HCT116 (cell line): ENCODE data around the gene HSBP1. TPM values are rescaled to one million over a fixed set of nuclear protein-coding genes. Genes with fewer than 3 reads are reported as not detected.

Source experiments
- ATAC-seq: fragments of 200-7000 bp; cut with Tn5 transposase; 2 replicates; pipeline ENCODE4 v1.9.1; 2020; ENCODE audit warnings: mild to moderate bottlenecking, moderate library complexity
- BruUV-seq: library from RNA; stranded (reverse); fragments of 400-500 nt; replicated peaks from 2 replicates; lab custom pipeline; 2021; lab: Mats Ljungman, UMichigan
- CTCF ChIA-PET: fragments of 300-600 bp; sonication (Branson Sonifier 250); formaldehyde crosslinking; loops from one replicate; lab custom pipeline; 2021; ENCODE audit warnings: antibody characterized with exemption; lab: Charles Lee
- POLR2A ChIA-PET: fragments of 300-600, 350-600 bp; sonication (Branson Sonifier 250); formaldehyde crosslinking; loops from one replicate; lab custom pipeline; 2021; ENCODE audit warnings: antibody characterized with exemption; lab: Charles Lee
- RAD21 ChIA-PET, 2 experiments: fragments of 300-600 bp; sonication (Branson Sonifier 250); formaldehyde crosslinking; loops; one replicate each; lab custom pipeline; 2023; ENCODE audit warnings: low total read pairs in 2 of 2; ENCODE audit not compliant: uncharacterized antibody in 2 of 2, unreplicated experiment in 2 of 2, low non-redundant PET in 1 of 2; lab: Charles Lee
- DNase-seq: peaks from one replicate; pipeline ENCODE4 v3.0.0-alpha.2; 2010; ENCODE audit warnings: low read depth, low spot score
- H2AFZ ChIP-seq: fragments of 200-600 bp; shearing (Covaris generic), sonication (generic); 2 replicates; pipeline ENCODE4 v1.6.1; 2017; ENCODE audit warnings: low read depth, mixed run types, mixed read lengths, antibody characterized with exemption, low read length; ENCODE audit not compliant: poor library complexity, severe bottlenecking
- H3K27ac ChIP-seq: 2 replicates; pipeline ENCODE4 v1.5.1; 2012; ENCODE audit warnings: low read depth, low read length
- H3K27me3 ChIP-seq: fragments of 200-600 bp; sonication (generic); 2 replicates; pipeline ENCODE4 v1.6.1; 2016; ENCODE audit warnings: mixed run types, low read length, mixed read lengths; ENCODE audit not compliant: insufficient read depth
- H3K36me3 ChIP-seq, 2 experiments: fragments of 200-500 bp in 1 of 2; fragments of 200-600 bp in 1 of 2; sonication (Bioruptor generic) in 1 of 2; sonication (generic) in 1 of 2; 2 replicates each; pipeline versions ENCODE4 v1.5.1 to v1.6.1; 2014 to 2016; ENCODE audit warnings: low read length in 2 of 2, inconsistent platforms in 1 of 2, mixed read lengths in 1 of 2, mixed run types in 1 of 2; ENCODE audit not compliant: insufficient read depth in 2 of 2, control insufficient read depth in 1 of 2
- H3K4me1 ChIP-seq, 2 experiments: fragments of 200-600 bp in 1 of 2; sonication (generic) in 1 of 2; 2 replicates each; pipeline versions ENCODE4 v1.5.1 to v1.6.1; 2012 to 2017; ENCODE audit warnings: low read length in 2 of 2, inconsistent platforms in 1 of 2, mild to moderate bottlenecking in 1 of 2, mixed read lengths in 1 of 2, mixed run types in 1 of 2, moderate library complexity in 1 of 2; ENCODE audit not compliant: insufficient read depth in 2 of 2, control insufficient read depth in 1 of 2
- H3K4me2 ChIP-seq: fragments of 200-600 bp; sonication (generic); 2 replicates; pipeline ENCODE4 v1.6.1; 2017; ENCODE audit warnings: mixed run types, low read length, mixed read lengths
- H3K4me3 ChIP-seq, 2 experiments: fragments of 200-600 bp in 1 of 2; sonication (generic) in 1 of 2; replicated peaks in 1 of 2; 2 replicates each; pipeline ENCODE4 v1.5.1; 2011 to 2016; ENCODE audit warnings: low read length in 2 of 2, control low read depth in 1 of 2, low read depth in 1 of 2, mild to moderate bottlenecking in 1 of 2, mixed read lengths in 1 of 2, mixed run types in 1 of 2
- H3K79me2 ChIP-seq: fragments of 200-600 bp; sonication (generic); 2 replicates; pipeline ENCODE4 v1.6.1; 2017; ENCODE audit warnings: mild to moderate bottlenecking, mixed run types, low read length, moderate library complexity, mixed read lengths; ENCODE audit not compliant: insufficient read depth
- H3K9ac ChIP-seq: fragments of 200-600 bp; sonication (generic); 2 replicates; pipeline ENCODE4 v1.6.1; 2016; ENCODE audit warnings: low read length, mixed read lengths
- H3K9me2 ChIP-seq: fragments of 200-600 bp; sonication (generic), shearing (Covaris generic); 2 replicates; pipeline ENCODE4 v1.6.1; 2017; ENCODE audit warnings: mixed run types, mild to moderate bottlenecking, moderate library complexity; ENCODE audit not compliant: insufficient read depth
- H3K9me3 ChIP-seq, 2 experiments: fragments of 200-500 bp in 1 of 2; fragments of 200-600 bp in 1 of 2; sonication (Bioruptor generic) in 1 of 2; sonication (generic) in 1 of 2; 2 replicates each; pipeline ENCODE4 v1.6.1; 2014 to 2017; ENCODE audit warnings: low read length in 2 of 2, mixed read lengths in 2 of 2, inconsistent platforms in 1 of 2, low read depth in 1 of 2, mild to moderate bottlenecking in 1 of 2, mixed run types in 1 of 2, moderate library complexity in 1 of 2; ENCODE audit not compliant: control insufficient read depth in 1 of 2, insufficient read depth in 1 of 2
- H4K20me1 ChIP-seq: fragments of 200-600 bp; sonication (generic), shearing (Covaris generic); 2 replicates; pipeline ENCODE4 v1.6.1; 2017; ENCODE audit warnings: mixed run types, mild to moderate bottlenecking, moderate library complexity; ENCODE audit not compliant: insufficient read depth
- ATF3 ChIP-seq: IDR thresholded peaks from 2 replicates; pipeline ENCODE4 v1.6.1; 2012
- CBX3 ChIP-seq: IDR thresholded peaks from 2 replicates; pipeline ENCODE4 v1.6.1; 2012; ENCODE audit warnings: low read depth
- CEBPB ChIP-seq: IDR thresholded peaks from 2 replicates; pipeline ENCODE4 v1.6.1; 2012; ENCODE audit warnings: low read depth
- EZH2 ChIP-seq: fragments of 200-600 bp; sonication (generic); IDR thresholded peaks from 2 replicates; pipeline ENCODE4 v1.6.1; 2017; ENCODE audit warnings: antibody characterized with exemption, mixed run types
- EZH2phosphoT487 ChIP-seq: fragments of 200-600 bp; IDR thresholded peaks from 2 replicates; pipeline ENCODE4 v1.6.1; 2018; ENCODE audit warnings: antibody characterized with exemption, borderline replicate concordance
- JUND ChIP-seq: IDR thresholded peaks from 2 replicates; pipeline ENCODE4 v1.6.1; 2012
- SIN3A ChIP-seq: IDR thresholded peaks from 2 replicates; pipeline ENCODE4 v1.6.1; 2012; ENCODE audit warnings: low read depth
- intact Hi-C: fragments of 100-400 bp; cut with micrococcal nuclease; formaldehyde crosslinking; loops from 2 replicates; pipeline ENCODE4 v1.10.0; 2022
- total RNA-seq: library from RNA; stranded (reverse); gene quantifications from one replicate; pipeline ENCODE4 v1.2.1, GENCODE V29; 2021; ENCODE audit not compliant: unreplicated experiment

HSBP1 gene
- total RNA-seq, 1 experiment from 2014 or later, result 270 TPM

GRCh38 chr16:83830769-83831455 is 23.1 kb downstream of the HSBP1 start:
- H3K36me3 ChIP-seq, result no peaks in the 10 kb centered on the region
- H3K4me1 ChIP-seq, result peaks cover 5 to 12% of the 10 kb centered on the region in 2 experiments; a peak in 3 of 4 replicates
- POLR2A ChIA-PET, result no interaction called here
- no peak overlapping the region for H3K4me3 ChIP-seq
- H2AFZ ChIP-seq, result no peak overlapping the region
- H3K79me2 ChIP-seq, result no peaks in the 10 kb centered on the region
- H3K27me3 ChIP-seq, result no peaks in the 10 kb centered on the region
- no peaks in the 10 kb centered on the region for H4K20me1 ChIP-seq
- no peaks in the 10 kb centered on the region for H3K9me3 ChIP-seq
- no peak overlapping the region for H3K9ac ChIP-seq
- RAD21 ChIA-PET, result no interaction called here
- H3K4me2 ChIP-seq, result no peak overlapping the region
- BruUV-seq, result no TSS peak
- no peak for TF ChIP-seq CBX3
- no peak for TF ChIP-seq CEBPB
- TF ChIP-seq EZH2, result no peak
- H3K27ac ChIP-seq, result no peak overlapping the region
- ATAC-seq (no peak), DNase-seq (no peak)
- intact Hi-C loops, result no loop called here
- CTCF ChIA-PET, result no interaction called here
- H3K9me2 ChIP-seq, result no peaks in the 10 kb centered on the region

GRCh38 chr16:83831456-83831987 is 23.7 kb downstream of the HSBP1 start:
- H3K4me3 ChIP-seq, result no peak overlapping the region
- BruUV-seq, result no TSS peak
- no peak overlapping the region for H3K9ac ChIP-seq
- H3K4me1 ChIP-seq, result peaks cover 9 to 12% of the 10 kb centered on the region in 2 experiments
- H3K27ac ChIP-seq, result no peak overlapping the region
- no peak overlapping the region for H3K4me2 ChIP-seq
- H3K36me3 ChIP-seq, result no peaks in the 10 kb centered on the region
- no peaks in the 10 kb centered on the region for H3K27me3 ChIP-seq
- intact Hi-C loops, result no loop called here
- H4K20me1 ChIP-seq, result no peaks in the 10 kb centered on the region
- POLR2A ChIA-PET, result no interaction called here
- H3K79me2 ChIP-seq, result no peaks in the 10 kb centered on the region
- DNase-seq (no peak), ATAC-seq (no peak)
- RAD21 ChIA-PET, result no interaction called here
- H2AFZ ChIP-seq, result no peak overlapping the region
- TF ChIP-seq ATF3 (no peak), SIN3A (no peak), JUND (no peak), EZH2phosphoT487 (no peak)
- no peaks in the 10 kb centered on the region for H3K9me2 ChIP-seq
- H3K9me3 ChIP-seq, result no peaks in the 10 kb centered on the region
- CTCF ChIA-PET, result no interaction called here
